ENCODE data around the gene ISLR. TPM values are rescaled to one million over a fixed set of nuclear protein-coding genes. Genes with fewer than 3 reads are reported as not detected.
A peak's percentile ranks its signal among the peaks of the same experiment; 100 is the strongest.

Gene ISLR
- total and polyA plus RNA-seq, 7 donors = 0.69 to 186 (median 71.4) TPM

GRCh38 chr15:74127954-74128784 lies 45.3 kb upstream of the ISLR start:
- Histone ChIP-seq H3K4me1 (peaks cover 0 to 41% (median 38%) of the 10 kb centered on the region in 4 donors), H3K27ac (peak overlapping the region in 2 of 4 donors; percentile 41 to 43), H3K9me3 (no peaks in the 10 kb centered on the region), H3K27me3 (peaks cover 41 to 100% (median 80%) of the 10 kb centered on the region in 3 donors), H3K36me3 (no peaks in the 10 kb centered on the region), H3K4me3 (peak overlapping the region; percentile 18 to 43 (median 35))
- WGBS, 2 donors = 6 to 7% methylated on average over 53 of the region's 53 CpGs
- intact Hi-C loops (cut with DNase I) = loop anchor here (1.0 kb wide), 2 partner anchors 179 to 194 kb away; no protein-coding TSS in a partner anchor
- TF ChIP-seq EP300 (IDR thresholded peaks at IDR 0.05) = no peak
- no peak for TF ChIP-seq CTCF (IDR thresholded peaks at IDR 0.05)
- TF ChIP-seq POLR2AphosphoS5 (IDR thresholded peaks at IDR 0.05) = no peak
- no peak for TF ChIP-seq POLR2A (IDR thresholded peaks at IDR 0.05)
- DNase-seq = no peak

- peak overlapping the region in 3 of 4 donors; percentile 1 to 43 (median 42) for H3K4me3 ChIP-seq
- DNase-seq = no peak
- WGBS, 2 donors = 6 to 8% methylated on average over 43 of the region's 43 CpGs
These were observed 44.5 kb upstream of the ISLR start for GRCh38 chr15:74128785-74129585.

DNA sequence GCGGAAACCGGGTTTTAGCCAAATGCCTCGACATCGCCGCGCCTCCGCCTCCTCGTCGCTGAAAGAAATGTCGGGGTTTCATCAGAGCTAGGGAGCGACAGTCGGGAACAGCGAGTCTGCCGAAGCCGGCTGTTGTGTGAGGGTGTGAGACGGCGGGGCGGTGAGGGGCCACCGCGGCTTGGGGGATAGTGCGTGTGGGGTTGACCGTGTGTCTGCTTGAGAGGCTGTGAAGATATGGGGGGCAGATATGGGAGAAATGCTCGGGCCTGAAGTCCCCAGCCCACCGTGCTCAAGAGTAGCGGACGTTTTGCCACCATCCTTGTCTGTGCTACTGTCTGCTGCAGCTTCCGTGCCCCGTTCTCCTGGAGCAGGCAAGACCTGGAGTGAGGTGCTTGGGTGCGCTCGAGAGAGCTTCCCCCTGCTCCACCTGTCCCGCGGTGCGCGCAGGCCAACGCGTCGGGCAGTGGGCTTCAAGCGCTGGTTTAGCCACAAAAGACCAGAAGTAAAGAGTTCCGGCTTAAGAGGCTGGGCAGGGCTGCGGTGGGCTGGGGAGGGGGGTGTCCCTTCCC lies 43.8 kb upstream of the ISLR start:
- WGBS, 2 donors = 5 to 9% methylated on average over 40 of the region's 40 CpGs
- Histone ChIP-seq H3K27ac (peak overlapping the region in 1 of 4 donors; percentile 6), H3K27me3 (peaks cover 52 to 100% (median 92%) of the 10 kb centered on the region in 3 donors), H3K9me3 (no peaks in the 10 kb centered on the region), H3K4me1 (peaks cover 0 to 54% (median 46%) of the 10 kb centered on the region in 4 donors), H3K36me3 (no peaks in the 10 kb centered on the region), H3K4me3 (peak overlapping the region in 3 of 4 donors; percentile 1 to 42 (median 10))
- DNase-seq = no peak
- no peak for TF ChIP-seq POLR2AphosphoS5 (IDR thresholded peaks at IDR 0.05)
- no peak for TF ChIP-seq EP300 (IDR thresholded peaks at IDR 0.05)
- TF ChIP-seq CTCF (IDR thresholded peaks at IDR 0.05) = no peak
- TF ChIP-seq POLR2A (IDR thresholded peaks at IDR 0.05) = no peak
- intact Hi-C loops (cut with DNase I) = loop anchor here (10.0 kb wide), 1 partner anchor 155 kb away; no protein-coding TSS in a partner anchor

More at GRCh38 chr15:74128785-74129585, 44.5 kb upstream of the ISLR start:
- no peaks in the 10 kb centered on the region for H3K9me3 ChIP-seq
- intact Hi-C loops (cut with DNase I) = no loop called here
- H3K27me3 ChIP-seq = peaks cover 47 to 100% (median 88%) of the 10 kb centered on the region in 3 donors
- peak overlapping the region in 1 of 4 donors; percentile 6 for H3K27ac ChIP-seq
- TF ChIP-seq POLR2A (IDR thresholded peaks at IDR 0.05) = no peak
- no peak for TF ChIP-seq EP300 (IDR thresholded peaks at IDR 0.05)
- TF ChIP-seq POLR2AphosphoS5 (IDR thresholded peaks at IDR 0.05) = no peak
- TF ChIP-seq CTCF (IDR thresholded peaks at IDR 0.05) = no peak
- H3K4me1 ChIP-seq = peaks cover 0 to 47% (median 39%) of the 10 kb centered on the region in 4 donors
- no peaks in the 10 kb centered on the region for H3K36me3 ChIP-seq

GRCh38 chr15:74130155-74130848 lies 43.2 kb upstream of the ISLR start, which contains the start of gene ISLR2:
ISLR2 (plus strand) TSS chr15:74130586; CDS start chr15:74132755, 2,169 bp downstream.
- TF ChIP-seq POLR2A (IDR thresholded peaks at IDR 0.05) (no peak), POLR2AphosphoS5 (IDR thresholded peaks at IDR 0.05) (no peak), CTCF (IDR thresholded peaks at IDR 0.05) (no peak), EP300 (IDR thresholded peaks at IDR 0.05) (no peak)
- Histone ChIP-seq H3K27me3 (peaks cover 58 to 100% (median 92%) of the 10 kb centered on the region in 3 donors), H3K9me3 (no peaks in the 10 kb centered on the region), H3K27ac (peak within 1 kb of the TSS in 1 of 4 donors; percentile 6), H3K4me3 (peak within 1 kb of the TSS in 3 of 4 donors; percentile 1 to 42 (median 10)), H3K4me1 (peaks cover 0 to 60% (median 52%) of the 10 kb centered on the region in 4 donors), H3K36me3 (no peaks in the 10 kb centered on the region)
- intact Hi-C loops (cut with DNase I) = loop anchor here (10.0 kb wide), 1 partner anchor 156 kb away; no protein-coding TSS in a partner anchor
- no peak for DNase-seq
- 3 to 5% methylated on average over 53 of the region's 53 CpGs for WGBS, 2 donors

All from sigmoid colon (tissue), 7 donors.